Muscle layer of colon (tissue), 2 donors: ENCODE data around the gene GAB3.

Experiments
- H3K27ac ChIP-seq: one replicate; pipeline ENCODE4 v1.7.0; 2013; ENCODE audit warnings: low read depth, mild to moderate bottlenecking, low read length, moderate library complexity
- H3K27me3 ChIP-seq, 2 donors: one replicate each; pipeline ENCODE4 v1.7.0; 2013; ENCODE audit warnings: low read length in 2 of 2, mild to moderate bottlenecking in 2 of 2; ENCODE audit not compliant: insufficient read depth in 2 of 2, control insufficient read depth in 1 of 2
- H3K36me3 ChIP-seq: one replicate; pipeline ENCODE4 v1.7.0; 2013; ENCODE audit warnings: mild to moderate bottlenecking, low read length; ENCODE audit not compliant: insufficient read depth
- H3K4me1 ChIP-seq: one replicate; pipeline ENCODE4 v1.7.0; 2013; ENCODE audit warnings: mild to moderate bottlenecking, low read length; ENCODE audit not compliant: insufficient read depth
- H3K4me3 ChIP-seq, 2 donors: one replicate each; pipeline ENCODE4 v1.7.0; 2013; ENCODE audit warnings: low read length in 2 of 2, low read depth in 1 of 2, mild to moderate bottlenecking in 1 of 2, moderate library complexity in 1 of 2
- H3K9ac ChIP-seq: one replicate; pipeline ENCODE4 v1.7.0; 2013; ENCODE audit warnings: low read length
- H3K9me3 ChIP-seq: one replicate; pipeline ENCODE4 v1.7.0; 2013; ENCODE audit warnings: mild to moderate bottlenecking, low read length
- donor health status: abdominal sarcoma.
- donor health status: Adenocarcinoma of cecum.

The GAB3 gene

DNA sequence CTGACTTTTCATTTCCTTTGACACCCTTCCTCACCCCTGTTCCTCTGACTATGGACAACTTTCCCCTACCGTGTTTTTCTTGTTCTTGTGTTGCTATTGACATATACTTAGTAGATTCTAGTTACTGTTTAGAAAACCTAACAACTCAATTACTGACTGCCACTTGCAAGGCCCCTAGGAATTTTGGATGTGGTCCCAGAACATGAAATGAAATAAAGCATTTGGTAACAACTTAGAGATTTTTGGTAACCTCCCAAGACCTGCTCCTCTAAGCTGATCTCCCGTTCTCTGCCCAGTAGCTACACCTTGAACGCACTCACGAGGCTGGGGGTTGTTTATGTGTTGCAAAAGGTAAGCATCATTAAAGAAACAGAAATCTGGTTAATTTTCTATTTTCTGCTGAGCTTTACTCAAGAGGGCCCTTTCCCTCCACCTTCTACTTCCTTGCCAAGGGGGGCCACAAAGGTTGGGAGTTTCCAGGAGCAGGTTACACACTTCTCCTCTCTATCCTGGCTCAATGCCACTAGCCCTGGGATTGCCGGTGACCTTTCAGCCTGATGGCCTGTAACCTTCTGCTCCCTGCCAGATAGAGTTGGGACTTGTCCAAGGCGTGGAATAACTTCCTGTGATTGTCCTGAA lies 20.5 kb downstream of the GAB3 start:
- Histone ChIP-seq H3K4me1 (peaks cover 84% of the 10 kb centered on the region), H3K27ac (peak overlapping the region; percentile 35)

DNA sequence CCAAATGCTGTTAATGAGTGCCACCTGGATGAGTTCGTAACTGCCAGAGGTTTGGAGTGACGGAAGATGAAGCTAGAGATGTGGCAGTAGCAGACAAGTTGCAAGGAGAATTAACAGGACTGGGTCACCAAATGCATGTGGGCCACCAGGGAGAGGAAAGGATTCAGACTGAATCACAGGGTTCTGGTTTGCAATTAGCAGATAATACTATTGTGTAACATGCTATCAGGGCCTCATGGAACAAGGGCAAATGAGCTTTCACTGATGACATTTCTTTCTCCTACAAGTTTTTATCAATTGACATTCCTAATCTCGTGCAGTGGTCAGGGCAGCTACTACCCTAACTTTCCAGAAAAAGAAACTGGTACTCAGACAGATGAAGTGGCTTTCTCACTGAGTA lies 21.4 kb downstream of the GAB3 start:
- Histone ChIP-seq H3K9ac (no peak overlapping the region), H3K9me3 (no peaks in the 10 kb centered on the region), H3K4me3 (no peak overlapping the region), H3K36me3 (no peaks in the 10 kb centered on the region), H3K27me3 (no peaks in the 10 kb centered on the region), H3K4me1 (peaks cover 74% of the 10 kb centered on the region), H3K27ac (no peak overlapping the region)

More for the DNA sequence above, 20.5 kb downstream of the GAB3 start:
- H3K36me3 ChIP-seq, result no peaks in the 10 kb centered on the region
- no peaks in the 10 kb centered on the region for H3K27me3 ChIP-seq
- H3K4me3 ChIP-seq, result no peak overlapping the region
- H3K9ac ChIP-seq, result no peak overlapping the region
- no peaks in the 10 kb centered on the region for H3K9me3 ChIP-seq

GRCh38 chrX:154728431-154729190 lies 22.3 kb downstream of the GAB3 start:
- H3K27me3 ChIP-seq, result no peaks in the 10 kb centered on the region
- no peaks in the 10 kb centered on the region for H3K36me3 ChIP-seq
- peaks cover 66% of the 10 kb centered on the region for H3K4me1 ChIP-seq
- peak overlapping the region; percentile 6 for H3K27ac ChIP-seq
- no peak overlapping the region for H3K4me3 ChIP-seq
- no peak overlapping the region for H3K9ac ChIP-seq
- no peaks in the 10 kb centered on the region for H3K9me3 ChIP-seq

DNA sequence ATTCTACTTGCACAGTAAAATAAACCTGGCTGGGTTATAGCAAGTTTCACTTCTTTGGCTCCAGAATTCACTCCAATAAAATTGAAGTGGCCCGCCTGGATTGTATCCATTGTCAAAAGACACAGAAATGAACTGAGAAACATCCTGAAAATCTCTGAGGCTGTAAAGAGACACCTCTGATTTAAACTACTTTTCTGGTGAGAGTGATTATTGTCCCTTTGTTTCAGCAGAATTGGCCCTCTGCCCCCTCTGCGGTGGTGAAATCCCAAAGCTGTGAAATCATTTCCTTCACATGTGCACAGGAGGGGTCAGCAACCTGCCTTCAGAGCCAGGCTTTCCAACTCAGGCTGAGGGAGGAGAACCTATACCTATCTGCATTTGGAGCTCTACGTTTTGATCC lies 23.0 kb downstream of the GAB3 start:
- Histone ChIP-seq H3K36me3 (no peaks in the 10 kb centered on the region), H3K27ac (peak overlapping the region; percentile 6), H3K4me3 (no peak overlapping the region), H3K9ac (no peak overlapping the region), H3K4me1 (peaks cover 61% of the 10 kb centered on the region), H3K27me3 (no peaks in the 10 kb centered on the region), H3K9me3 (no peaks in the 10 kb centered on the region)

DNA sequence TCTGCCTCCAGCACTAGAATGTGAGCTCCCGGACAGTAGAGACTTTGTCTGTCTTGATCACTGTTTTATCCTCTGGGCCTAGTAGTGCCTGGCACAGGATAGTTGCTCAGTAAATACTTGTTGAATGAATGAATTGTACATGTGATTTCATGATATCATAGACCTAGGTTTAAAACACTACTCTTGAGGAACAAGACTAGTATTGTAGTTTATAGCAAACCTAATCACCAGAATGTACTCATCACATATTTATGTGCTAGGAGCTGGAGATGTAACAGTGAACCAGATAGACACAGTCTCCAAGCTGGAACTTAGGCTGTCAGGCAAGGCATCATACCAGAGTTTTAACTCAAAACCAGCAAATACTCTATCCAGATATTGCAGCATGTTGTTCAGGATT lies 23.5 kb downstream of the GAB3 start:
- Histone ChIP-seq H3K9ac (no peak overlapping the region), H3K9me3 (no peaks in the 10 kb centered on the region), H3K27ac (no peak overlapping the region), H3K4me3 (no peak overlapping the region), H3K36me3 (no peaks in the 10 kb centered on the region), H3K27me3 (no peaks in the 10 kb centered on the region), H3K4me1 (peaks cover 56% of the 10 kb centered on the region)

GRCh38 chrX:154724993-154725756 lies 25.7 kb downstream of the GAB3 start:
- H3K4me1 ChIP-seq, result peaks cover 38% of the 10 kb centered on the region
- H3K36me3 ChIP-seq, result no peaks in the 10 kb centered on the region
- H3K4me3 ChIP-seq, result no peak overlapping the region
- H3K27me3 ChIP-seq, result no peaks in the 10 kb centered on the region
- no peaks in the 10 kb centered on the region for H3K9me3 ChIP-seq
- no peak overlapping the region for H3K27ac ChIP-seq
- H3K9ac ChIP-seq, result no peak overlapping the region

DNA sequence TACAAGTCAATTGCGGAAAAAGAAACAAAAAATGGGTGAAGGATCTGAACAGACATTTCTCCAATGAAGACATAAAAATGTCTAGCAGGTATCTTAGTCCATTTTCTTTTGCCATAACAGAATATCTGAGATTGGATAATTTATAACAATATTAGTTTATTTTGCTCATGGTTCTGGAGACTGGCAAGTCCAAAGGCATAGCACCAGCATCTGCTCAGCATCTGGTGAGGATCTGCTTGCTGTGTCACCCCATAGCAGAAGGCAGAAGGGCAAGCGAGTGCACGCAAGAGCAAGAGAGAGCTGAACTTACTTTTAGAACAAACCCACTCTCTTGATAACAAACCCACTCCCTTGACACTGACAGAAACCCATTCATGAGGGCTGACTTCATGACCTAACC lies 29.7 kb downstream of the GAB3 start:
- H3K36me3 ChIP-seq, result no peaks in the 10 kb centered on the region
- H3K27ac ChIP-seq, result no peak overlapping the region
- H3K4me1 ChIP-seq, result peaks cover 4% of the 10 kb centered on the region
- H3K27me3 ChIP-seq, result no peaks in the 10 kb centered on the region
- no peak overlapping the region for H3K9ac ChIP-seq
- H3K9me3 ChIP-seq, result no peaks in the 10 kb centered on the region
- H3K4me3 ChIP-seq, result no peak overlapping the region

DNA sequence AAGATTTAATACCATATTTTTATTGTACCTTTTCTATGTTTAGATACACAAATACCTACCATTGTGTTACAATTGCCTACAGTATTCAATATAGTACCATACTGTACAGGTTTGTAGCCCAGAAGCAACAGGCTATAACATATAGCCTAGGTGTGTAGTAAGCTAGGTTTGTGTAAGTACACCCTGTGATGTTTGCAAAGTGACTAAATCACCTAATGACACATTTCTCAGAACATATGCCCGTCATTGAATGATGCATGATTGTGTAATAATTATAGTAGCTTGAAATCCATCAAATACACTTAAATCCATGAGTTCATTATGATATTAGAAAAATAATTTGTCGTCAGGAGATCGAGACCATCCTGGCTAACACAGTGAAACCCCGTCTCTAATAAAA lies 30.8 kb downstream of the GAB3 start:
- Histone ChIP-seq H3K9me3 (no peaks in the 10 kb centered on the region), H3K4me3 (no peak overlapping the region), H3K9ac (no peak overlapping the region), H3K27ac (no peak overlapping the region), H3K36me3 (no peaks in the 10 kb centered on the region), H3K27me3 (no peaks in the 10 kb centered on the region), H3K4me1 (peaks cover 4% of the 10 kb centered on the region)

DNA sequence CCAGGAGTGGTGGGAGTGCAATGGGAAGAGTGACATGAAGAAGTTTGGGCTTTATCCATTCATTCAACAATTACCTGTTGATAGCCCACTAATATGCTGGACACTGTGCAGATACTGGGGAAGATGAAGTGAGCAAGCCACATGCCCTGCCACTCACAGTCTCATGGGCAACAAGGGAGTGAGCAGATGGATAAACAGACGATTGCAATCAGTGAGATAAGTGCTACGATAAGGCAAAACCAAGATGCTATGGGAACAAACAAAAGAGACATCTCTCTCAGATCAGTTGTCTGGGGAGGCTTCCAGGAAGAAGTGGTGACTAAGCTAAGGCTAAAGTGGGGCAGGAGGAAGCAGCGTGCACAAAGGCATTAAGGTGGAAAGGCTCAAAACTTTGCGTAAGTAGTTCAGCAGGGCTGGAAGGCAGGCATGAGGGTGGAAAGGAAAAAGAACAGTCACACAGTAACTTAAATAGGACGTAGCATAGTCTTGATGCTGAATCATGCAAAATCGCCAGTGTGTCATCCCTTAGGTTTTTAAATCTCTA lies 31.7 kb downstream of the GAB3 start:
- Histone ChIP-seq H3K9ac (no peak overlapping the region), H3K27me3 (no peaks in the 10 kb centered on the region), H3K27ac (no peak overlapping the region), H3K4me1 (peaks cover 4% of the 10 kb centered on the region), H3K9me3 (no peaks in the 10 kb centered on the region), H3K36me3 (no peaks in the 10 kb centered on the region), H3K4me3 (no peak overlapping the region)

GRCh38 chrX:154718616-154719015 lies 32.3 kb downstream of the GAB3 start:
- peak overlapping the region; percentile 28 for H3K27ac ChIP-seq

DNA sequence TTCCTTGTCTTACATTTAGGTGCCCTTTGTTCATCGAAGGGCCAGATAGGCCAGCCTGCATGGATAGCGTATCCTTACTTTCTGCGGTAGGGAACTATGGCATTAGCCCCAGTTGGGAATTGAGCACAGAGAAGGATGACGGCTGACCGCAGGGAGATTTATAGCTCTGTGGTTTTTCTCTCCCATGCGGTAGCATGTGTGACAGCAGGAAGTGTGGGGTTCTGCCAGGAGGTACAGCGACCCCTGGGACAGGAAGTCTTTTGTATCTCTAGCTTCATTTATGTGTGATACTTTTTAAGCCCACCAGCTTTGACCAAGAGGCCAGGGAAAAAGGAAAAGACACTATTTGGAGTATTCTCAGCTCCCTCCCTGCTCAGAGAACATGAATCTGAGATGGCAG lies 33.1 kb downstream of the GAB3 start:
- no peak overlapping the region for H3K9ac ChIP-seq
- H3K27me3 ChIP-seq, result no peaks in the 10 kb centered on the region
- no peaks in the 10 kb centered on the region for H3K9me3 ChIP-seq
- no peak overlapping the region for H3K27ac ChIP-seq
- H3K4me3 ChIP-seq, result no peak overlapping the region
- no peaks in the 10 kb centered on the region for H3K36me3 ChIP-seq
- peaks cover 4% of the 10 kb centered on the region for H3K4me1 ChIP-seq

More at GRCh38 chrX:154718616-154719015, 32.3 kb downstream of the GAB3 start:
- Histone ChIP-seq H3K36me3 (no peaks in the 10 kb centered on the region), H3K9me3 (no peaks in the 10 kb centered on the region), H3K27me3 (no peaks in the 10 kb centered on the region), H3K4me1 (peaks cover 4% of the 10 kb centered on the region), H3K9ac (no peak overlapping the region), H3K4me3 (no peak overlapping the region)
